PFSK-1 (cell line): ENCODE results near the gene ENO1.

Source experiments
- POLR2AphosphoS5 ChIP-seq: IDR thresholded peaks from 2 replicates; pipeline ENCODE4 v1.6.1; 2012; ENCODE audit warnings: low read depth, mild to moderate bottlenecking, control low read depth, low read length, moderate library complexity
- REST ChIP-seq, 2 experiments: IDR thresholded peaks; 2 replicates each; pipeline versions ENCODE4 v1.6.1 to v1.8.0; 2011 to 2012; ENCODE audit warnings: low read depth in 2 of 2, low read length in 2 of 2, control low read depth in 1 of 2, inconsistent platforms in 1 of 2, mild to moderate bottlenecking in 1 of 2, moderate library complexity in 1 of 2; ENCODE audit not compliant: insufficient read depth in 1 of 2
- SIN3A ChIP-seq: IDR thresholded peaks from 2 replicates; pipeline ENCODE4 v1.6.1; 2012; ENCODE audit warnings: mild to moderate bottlenecking, low read length, moderate library complexity, borderline replicate concordance; ENCODE audit not compliant: insufficient read depth
- TAF1 ChIP-seq: IDR thresholded peaks from 2 replicates; pipeline ENCODE4 v1.6.1; 2012; ENCODE audit warnings: low read length, control low read depth, borderline replicate concordance; ENCODE audit not compliant: insufficient read depth

- TF ChIP-seq SIN3A (no peak), TAF1 (no peak), REST (IDR thresholded peaks at IDR 0.05; ENCODE audit: insufficient read depth in 1 of 2, low read depth in 2 of 2, low read length in 2 of 2) (no peak), POLR2AphosphoS5 (no peak)
Observed at GRCh38 chr1:8883491-8883890, 5.0 kb upstream of the ENO1 start.
